H1 (cell line): ENCODE measurements around the gene ZNF280B. TPM values are rescaled to one million over a fixed set of nuclear protein-coding genes. Genes with fewer than 3 reads are reported as not detected.

Experiments
- EZH2 ChIP-seq: fragments of 200-600 bp; sonication (generic); IDR thresholded peaks from 2 replicates; pipeline ENCODE4 v1.7.1; 2012; ENCODE audit warnings: low read depth, mild to moderate bottlenecking, moderate library complexity, low read length, inconsistent platforms; ENCODE audit not compliant: severe bottlenecking
- KDM4A ChIP-seq: IDR thresholded peaks from one replicate; pipeline ENCODE4 v1.7.1; 2012; ENCODE audit warnings: low read depth, mild to moderate bottlenecking, moderate library complexity, low read length, inconsistent platforms; ENCODE audit not compliant: severe bottlenecking
- RXRA ChIP-seq: IDR thresholded peaks from 2 replicates; pipeline ENCODE4 v1.6.1; 2011; ENCODE audit warnings: low read depth, mild to moderate bottlenecking, low read length, moderate library complexity; ENCODE audit not compliant: insufficient read depth
- SP4 ChIP-seq: IDR thresholded peaks from 2 replicates; pipeline ENCODE4 v1.6.1; 2012; ENCODE audit warnings: low read length, inconsistent platforms
- polyA plus RNA-seq, 7 experiments: library from polyadenylated mRNA; depleted of rRNA in 3 of 7; stranded (reverse) in 5 of 7; unstranded in 2 of 7; fragments of >200 nt in 5 of 7; fragments of 200-250 nt in 2 of 7; gene quantifications; 1 replicate in 5 of 7; 2 replicates in 1 of 7; 4 replicates in 1 of 7; pipeline versions ENCODE4 v1.2.1 to v1.2.3, GENCODE V29; 2011 to 2013; ENCODE audit warnings: missing spikeins in 2 of 7, mixed read lengths in 2 of 7
- total RNA-seq: library from RNA; stranded (reverse); fragmentation: NEBNext Ultra II Directional; extraction: Animal tissue kit (Norgen Biotek cat#: 25700); gene quantifications from 2 replicates; pipeline ENCODE4 v1.2.1, GENCODE V29; 2021
- TF ChIP-seq, protein P1 (sequence below): fragments of 300-600 bp; sonication (generic); IDR thresholded peaks from 2 replicates; pipeline ENCODE4 v1.7.1; 2012; ENCODE audit warnings: low read length, moderate library complexity, mild to moderate bottlenecking, inconsistent platforms; ENCODE audit not compliant: insufficient replicate concordance

ZNF280B gene
- total and polyA plus RNA-seq, 2 of the 8 experiments (the other 6 are each of a cell fraction or from before 2014, with no cell fraction given), result 4.8 to 11.7 TPM

DNA sequence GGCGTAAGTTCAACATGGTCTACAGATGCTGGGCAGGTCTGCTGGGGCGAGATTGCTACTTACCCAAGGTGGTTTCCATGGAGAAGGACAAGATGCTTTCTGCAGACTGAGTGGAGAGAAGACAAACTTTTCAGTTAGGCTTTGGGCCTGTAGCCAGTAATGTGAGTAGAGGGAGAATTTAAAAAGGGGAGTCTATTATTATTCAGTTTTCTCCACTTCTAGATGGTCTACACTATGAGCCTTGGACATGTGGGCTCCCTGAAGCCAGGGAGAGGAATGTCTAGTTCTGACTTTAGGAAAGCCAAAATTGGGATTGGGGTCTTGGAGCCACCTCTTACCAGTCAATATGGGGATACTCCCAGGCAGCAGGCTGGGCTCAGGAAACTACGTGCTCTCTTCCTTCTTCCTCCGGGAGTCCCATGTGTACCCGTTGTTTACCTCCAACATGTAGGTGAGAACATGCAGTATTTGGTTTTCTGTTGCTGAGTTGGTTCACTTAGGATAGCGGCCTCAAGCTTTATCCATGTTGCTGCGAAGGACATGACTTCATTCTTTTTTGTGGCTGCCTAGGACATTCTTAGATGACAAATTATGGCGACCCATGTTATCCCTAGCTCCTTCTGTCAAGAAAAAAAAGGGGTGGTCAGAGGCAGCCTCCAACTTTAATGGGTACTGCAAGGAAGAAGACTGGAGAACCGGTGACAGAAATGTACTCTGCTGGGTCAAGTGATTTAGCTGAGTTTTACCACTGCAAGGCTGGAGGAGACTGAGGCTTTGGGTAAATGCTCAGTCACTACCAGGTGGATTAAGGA lies 26.3 kb upstream of the ZNF280B start (continued):
- TF ChIP-seq, protein P1, sequence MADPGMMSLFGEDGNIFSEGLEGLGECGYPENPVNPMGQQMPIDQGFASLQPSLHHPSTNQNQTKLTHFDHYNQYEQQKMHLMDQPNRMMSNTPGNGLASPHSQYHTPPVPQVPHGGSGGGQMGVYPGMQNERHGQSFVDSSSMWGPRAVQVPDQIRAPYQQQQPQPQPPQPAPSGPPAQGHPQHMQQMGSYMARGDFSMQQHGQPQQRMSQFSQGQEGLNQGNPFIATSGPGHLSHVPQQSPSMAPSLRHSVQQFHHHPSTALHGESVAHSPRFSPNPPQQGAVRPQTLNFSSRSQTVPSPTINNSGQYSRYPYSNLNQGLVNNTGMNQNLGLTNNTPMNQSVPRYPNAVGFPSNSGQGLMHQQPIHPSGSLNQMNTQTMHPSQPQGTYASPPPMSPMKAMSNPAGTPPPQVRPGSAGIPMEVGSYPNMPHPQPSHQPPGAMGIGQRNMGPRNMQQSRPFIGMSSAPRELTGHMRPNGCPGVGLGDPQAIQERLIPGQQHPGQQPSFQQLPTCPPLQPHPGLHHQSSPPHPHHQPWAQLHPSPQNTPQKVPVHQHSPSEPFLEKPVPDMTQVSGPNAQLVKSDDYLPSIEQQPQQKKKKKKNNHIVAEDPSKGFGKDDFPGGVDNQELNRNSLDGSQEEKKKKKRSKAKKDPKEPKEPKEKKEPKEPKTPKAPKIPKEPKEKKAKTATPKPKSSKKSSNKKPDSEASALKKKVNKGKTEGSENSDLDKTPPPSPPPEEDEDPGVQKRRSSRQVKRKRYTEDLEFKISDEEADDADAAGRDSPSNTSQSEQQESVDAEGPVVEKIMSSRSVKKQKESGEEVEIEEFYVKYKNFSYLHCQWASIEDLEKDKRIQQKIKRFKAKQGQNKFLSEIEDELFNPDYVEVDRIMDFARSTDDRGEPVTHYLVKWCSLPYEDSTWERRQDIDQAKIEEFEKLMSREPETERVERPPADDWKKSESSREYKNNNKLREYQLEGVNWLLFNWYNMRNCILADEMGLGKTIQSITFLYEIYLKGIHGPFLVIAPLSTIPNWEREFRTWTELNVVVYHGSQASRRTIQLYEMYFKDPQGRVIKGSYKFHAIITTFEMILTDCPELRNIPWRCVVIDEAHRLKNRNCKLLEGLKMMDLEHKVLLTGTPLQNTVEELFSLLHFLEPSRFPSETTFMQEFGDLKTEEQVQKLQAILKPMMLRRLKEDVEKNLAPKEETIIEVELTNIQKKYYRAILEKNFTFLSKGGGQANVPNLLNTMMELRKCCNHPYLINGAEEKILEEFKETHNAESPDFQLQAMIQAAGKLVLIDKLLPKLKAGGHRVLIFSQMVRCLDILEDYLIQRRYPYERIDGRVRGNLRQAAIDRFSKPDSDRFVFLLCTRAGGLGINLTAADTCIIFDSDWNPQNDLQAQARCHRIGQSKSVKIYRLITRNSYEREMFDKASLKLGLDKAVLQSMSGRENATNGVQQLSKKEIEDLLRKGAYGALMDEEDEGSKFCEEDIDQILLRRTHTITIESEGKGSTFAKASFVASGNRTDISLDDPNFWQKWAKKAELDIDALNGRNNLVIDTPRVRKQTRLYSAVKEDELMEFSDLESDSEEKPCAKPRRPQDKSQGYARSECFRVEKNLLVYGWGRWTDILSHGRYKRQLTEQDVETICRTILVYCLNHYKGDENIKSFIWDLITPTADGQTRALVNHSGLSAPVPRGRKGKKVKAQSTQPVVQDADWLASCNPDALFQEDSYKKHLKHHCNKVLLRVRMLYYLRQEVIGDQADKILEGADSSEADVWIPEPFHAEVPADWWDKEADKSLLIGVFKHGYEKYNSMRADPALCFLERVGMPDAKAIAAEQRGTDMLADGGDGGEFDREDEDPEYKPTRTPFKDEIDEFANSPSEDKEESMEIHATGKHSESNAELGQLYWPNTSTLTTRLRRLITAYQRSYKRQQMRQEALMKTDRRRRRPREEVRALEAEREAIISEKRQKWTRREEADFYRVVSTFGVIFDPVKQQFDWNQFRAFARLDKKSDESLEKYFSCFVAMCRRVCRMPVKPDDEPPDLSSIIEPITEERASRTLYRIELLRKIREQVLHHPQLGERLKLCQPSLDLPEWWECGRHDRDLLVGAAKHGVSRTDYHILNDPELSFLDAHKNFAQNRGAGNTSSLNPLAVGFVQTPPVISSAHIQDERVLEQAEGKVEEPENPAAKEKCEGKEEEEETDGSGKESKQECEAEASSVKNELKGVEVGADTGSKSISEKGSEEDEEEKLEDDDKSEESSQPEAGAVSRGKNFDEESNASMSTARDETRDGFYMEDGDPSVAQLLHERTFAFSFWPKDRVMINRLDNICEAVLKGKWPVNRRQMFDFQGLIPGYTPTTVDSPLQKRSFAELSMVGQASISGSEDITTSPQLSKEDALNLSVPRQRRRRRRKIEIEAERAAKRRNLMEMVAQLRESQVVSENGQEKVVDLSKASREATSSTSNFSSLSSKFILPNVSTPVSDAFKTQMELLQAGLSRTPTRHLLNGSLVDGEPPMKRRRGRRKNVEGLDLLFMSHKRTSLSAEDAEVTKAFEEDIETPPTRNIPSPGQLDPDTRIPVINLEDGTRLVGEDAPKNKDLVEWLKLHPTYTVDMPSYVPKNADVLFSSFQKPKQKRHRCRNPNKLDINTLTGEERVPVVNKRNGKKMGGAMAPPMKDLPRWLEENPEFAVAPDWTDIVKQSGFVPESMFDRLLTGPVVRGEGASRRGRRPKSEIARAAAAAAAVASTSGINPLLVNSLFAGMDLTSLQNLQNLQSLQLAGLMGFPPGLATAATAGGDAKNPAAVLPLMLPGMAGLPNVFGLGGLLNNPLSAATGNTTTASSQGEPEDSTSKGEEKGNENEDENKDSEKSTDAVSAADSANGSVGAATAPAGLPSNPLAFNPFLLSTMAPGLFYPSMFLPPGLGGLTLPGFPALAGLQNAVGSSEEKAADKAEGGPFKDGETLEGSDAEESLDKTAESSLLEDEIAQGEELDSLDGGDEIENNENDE, result no peak
- TF ChIP-seq KDM4A (no peak), RXRA (no peak), EZH2 (no peak), SP4 (no peak)
